Osteoblast (primary cell): ENCODE measurements around the gene KIF1B. TPM values are rescaled to one million over a fixed set of nuclear protein-coding genes. Genes with fewer than 3 reads are reported as not detected.

Experiments
- DNase-seq: peaks from one replicate; pipeline ENCODE4 v3.0.0; 2011; ENCODE audit warnings: low spot score, mixed read lengths; ENCODE audit not compliant: insufficient read length; ENCODE audit errors: missing footprints
- H2AFZ ChIP-seq: 2 replicates; pipeline ENCODE4 v1.6.0; 2011; ENCODE audit warnings: mild to moderate bottlenecking, low read length
- H3K27ac ChIP-seq: 2 replicates; pipeline ENCODE4 v1.5.1; 2011; ENCODE audit warnings: mild to moderate bottlenecking, low read depth, low read length, moderate library complexity
- H3K27me3 ChIP-seq: 2 replicates; pipeline ENCODE4 v1.6.0; 2012; ENCODE audit warnings: mild to moderate bottlenecking, control low read depth, inconsistent platforms, low read length, moderate library complexity; ENCODE audit not compliant: insufficient read depth
- H3K36me3 ChIP-seq: 2 replicates; pipeline ENCODE4 v1.5.1; 2011; ENCODE audit warnings: mild to moderate bottlenecking, low read length, control low read depth, moderate library complexity; ENCODE audit not compliant: insufficient read depth
- H3K4me1 ChIP-seq: 2 replicates; pipeline ENCODE4 v1.5.1; 2011; ENCODE audit warnings: mild to moderate bottlenecking, low read length, control low read depth, moderate library complexity; ENCODE audit not compliant: insufficient read depth
- H3K4me2 ChIP-seq: 2 replicates; pipeline ENCODE4 v1.6.0; 2011; ENCODE audit warnings: mild to moderate bottlenecking, low read length; ENCODE audit not compliant: insufficient read depth
- H3K4me3 ChIP-seq: fragments of 200-600 bp; sonication (generic); 3 replicates; pipeline ENCODE4 v1.5.1; 2012; ENCODE audit warnings: mild to moderate bottlenecking, low read length, inconsistent platforms; ENCODE audit not compliant: insufficient read depth
- H3K79me2 ChIP-seq: 2 replicates; pipeline ENCODE4 v1.6.0; 2012; ENCODE audit warnings: mild to moderate bottlenecking, low read length, control low read depth, inconsistent platforms; ENCODE audit not compliant: insufficient read depth
- H3K9me3 ChIP-seq: 2 replicates; pipeline ENCODE4 v1.5.1; 2011; ENCODE audit warnings: low read depth, low read length, control low read depth
- H4K20me1 ChIP-seq: 2 replicates; pipeline ENCODE4 v1.6.0; 2012; ENCODE audit warnings: mild to moderate bottlenecking, low read length, control low read depth; ENCODE audit not compliant: insufficient read depth
- total RNA-seq: library from RNA; depleted of rRNA; stranded (reverse); fragments of >200 nt; gene quantifications from 2 replicates; pipeline ENCODE4 v1.2.3, GENCODE V29; 2012
- TF ChIP-seq, protein P1 (sequence below): IDR thresholded peaks from 2 replicates; pipeline ENCODE4 v1.5.1; 2011; ENCODE audit warnings: mild to moderate bottlenecking, low read depth, low read length, moderate library complexity; ENCODE audit errors: extremely low read depth

Gene KIF1B
- total RNA-seq, 1 donor = 35.8 TPM

DNA sequence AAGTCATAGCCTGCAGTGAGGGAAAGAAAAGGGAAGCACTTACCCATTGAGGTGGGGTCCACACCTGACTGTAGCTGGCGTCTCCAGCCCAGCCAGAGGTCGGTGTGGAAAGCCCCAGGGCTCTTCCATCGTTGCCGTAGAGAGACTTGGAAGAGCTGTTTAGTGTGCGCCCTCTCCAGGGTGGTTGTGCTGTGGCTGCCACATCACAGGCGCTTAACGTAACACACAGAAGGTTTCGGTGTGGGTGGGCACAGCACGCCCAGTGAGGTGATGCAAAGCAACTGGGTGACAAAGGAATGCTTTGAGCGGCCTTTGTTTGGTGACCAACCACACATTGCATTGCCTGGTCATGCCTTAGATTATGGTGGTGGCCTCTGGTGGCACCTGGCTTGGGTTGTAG, 36.8 kb upstream of the KIF1B start:
- Histone ChIP-seq H3K36me3 (peaks cover 19% of the 10 kb centered on the region), H3K79me2 (no peaks in the 10 kb centered on the region), H3K4me3 (no peak overlapping the region), H3K9me3 (no peaks in the 10 kb centered on the region), H2AFZ (no peak overlapping the region), H3K4me2 (no peak overlapping the region), H4K20me1 (no peaks in the 10 kb centered on the region), H3K27ac (no peak overlapping the region), H3K27me3 (no peaks in the 10 kb centered on the region), H3K4me1 (no peaks in the 10 kb centered on the region)
- no peak for DNase-seq
- TF ChIP-seq, protein P1, sequence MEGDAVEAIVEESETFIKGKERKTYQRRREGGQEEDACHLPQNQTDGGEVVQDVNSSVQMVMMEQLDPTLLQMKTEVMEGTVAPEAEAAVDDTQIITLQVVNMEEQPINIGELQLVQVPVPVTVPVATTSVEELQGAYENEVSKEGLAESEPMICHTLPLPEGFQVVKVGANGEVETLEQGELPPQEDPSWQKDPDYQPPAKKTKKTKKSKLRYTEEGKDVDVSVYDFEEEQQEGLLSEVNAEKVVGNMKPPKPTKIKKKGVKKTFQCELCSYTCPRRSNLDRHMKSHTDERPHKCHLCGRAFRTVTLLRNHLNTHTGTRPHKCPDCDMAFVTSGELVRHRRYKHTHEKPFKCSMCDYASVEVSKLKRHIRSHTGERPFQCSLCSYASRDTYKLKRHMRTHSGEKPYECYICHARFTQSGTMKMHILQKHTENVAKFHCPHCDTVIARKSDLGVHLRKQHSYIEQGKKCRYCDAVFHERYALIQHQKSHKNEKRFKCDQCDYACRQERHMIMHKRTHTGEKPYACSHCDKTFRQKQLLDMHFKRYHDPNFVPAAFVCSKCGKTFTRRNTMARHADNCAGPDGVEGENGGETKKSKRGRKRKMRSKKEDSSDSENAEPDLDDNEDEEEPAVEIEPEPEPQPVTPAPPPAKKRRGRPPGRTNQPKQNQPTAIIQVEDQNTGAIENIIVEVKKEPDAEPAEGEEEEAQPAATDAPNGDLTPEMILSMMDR = no peak

DNA sequence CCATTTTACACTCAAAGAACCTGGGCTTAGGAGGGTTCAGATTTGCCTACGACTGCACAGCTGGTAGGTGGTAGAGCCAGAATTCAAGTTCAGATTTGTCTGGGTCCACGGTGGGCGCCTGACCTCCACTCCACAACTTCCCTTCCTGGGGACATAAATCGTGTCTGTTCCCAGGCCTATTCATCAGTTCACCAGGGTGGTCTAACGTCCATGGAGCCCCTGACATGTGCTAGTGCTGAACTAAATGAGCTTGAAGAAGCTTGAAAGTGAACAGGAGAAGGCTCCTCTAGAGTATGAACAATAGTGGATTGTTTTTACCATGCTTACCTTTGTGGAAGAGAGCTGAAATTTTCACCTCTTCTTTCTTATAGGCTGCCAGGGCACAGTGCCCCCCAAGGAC, 32.5 kb upstream of the KIF1B start:
- H3K36me3 ChIP-seq = peaks cover 22% of the 10 kb centered on the region
- H2AFZ ChIP-seq = no peak overlapping the region
- no peaks in the 10 kb centered on the region for H3K9me3 ChIP-seq
- no peaks in the 10 kb centered on the region for H3K27me3 ChIP-seq
- H3K4me2 ChIP-seq = no peak overlapping the region
- DNase-seq = no peak
- no peak overlapping the region for H3K27ac ChIP-seq
- no peaks in the 10 kb centered on the region for H3K4me1 ChIP-seq
- no peaks in the 10 kb centered on the region for H3K79me2 ChIP-seq
- H4K20me1 ChIP-seq = no peaks in the 10 kb centered on the region
- H3K4me3 ChIP-seq = no peak overlapping the region
- TF ChIP-seq, protein P1 = no peak

DNA sequence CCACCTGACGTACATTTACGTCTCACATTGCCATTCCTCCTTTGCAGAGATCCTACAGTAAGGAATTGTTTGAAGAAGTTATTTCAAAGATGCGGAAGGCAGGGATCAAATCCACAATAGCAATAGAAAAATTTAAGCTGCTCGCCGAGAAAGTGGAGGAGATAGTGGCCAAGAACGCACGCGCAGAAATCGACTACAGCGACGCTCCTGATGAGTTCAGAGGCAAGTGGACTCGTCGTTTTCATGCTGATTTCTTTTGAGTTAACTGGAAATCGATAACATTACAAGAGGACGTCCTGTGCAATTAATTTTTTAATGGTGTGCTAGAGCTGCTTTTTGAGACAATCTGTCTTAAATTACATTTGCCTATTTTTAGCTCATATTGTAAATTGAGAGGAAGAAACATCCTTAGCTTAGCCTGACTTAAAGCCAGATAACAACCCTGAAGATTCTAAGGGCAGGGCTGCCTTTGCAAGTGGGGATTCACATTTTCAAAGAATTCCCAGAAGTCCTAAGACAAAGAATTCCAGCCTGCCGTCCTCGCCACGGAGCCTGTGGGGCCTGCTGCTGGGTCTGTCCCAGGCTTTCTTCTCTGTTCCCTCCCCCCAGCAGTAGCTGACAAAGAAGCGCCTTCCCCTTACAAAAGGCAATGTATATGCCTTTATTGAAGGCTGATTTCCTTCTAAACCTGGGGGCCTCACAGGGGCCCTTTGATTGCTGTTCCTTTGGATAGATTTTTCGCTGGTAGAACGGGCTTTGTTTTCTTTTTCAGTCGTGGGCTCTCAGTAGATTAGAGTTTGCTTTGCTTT, 31.6 kb upstream of the KIF1B start:
- Histone ChIP-seq H3K4me1 (no peaks in the 10 kb centered on the region), H3K27ac (no peak overlapping the region), H3K27me3 (no peaks in the 10 kb centered on the region), H4K20me1 (no peaks in the 10 kb centered on the region), H3K79me2 (no peaks in the 10 kb centered on the region), H3K36me3 (peaks cover 20% of the 10 kb centered on the region), H3K9me3 (no peaks in the 10 kb centered on the region), H3K4me2 (no peak overlapping the region), H2AFZ (no peak overlapping the region), H3K4me3 (no peak overlapping the region)
- TF ChIP-seq, protein P1 = no peak
- no peak for DNase-seq

DNA sequence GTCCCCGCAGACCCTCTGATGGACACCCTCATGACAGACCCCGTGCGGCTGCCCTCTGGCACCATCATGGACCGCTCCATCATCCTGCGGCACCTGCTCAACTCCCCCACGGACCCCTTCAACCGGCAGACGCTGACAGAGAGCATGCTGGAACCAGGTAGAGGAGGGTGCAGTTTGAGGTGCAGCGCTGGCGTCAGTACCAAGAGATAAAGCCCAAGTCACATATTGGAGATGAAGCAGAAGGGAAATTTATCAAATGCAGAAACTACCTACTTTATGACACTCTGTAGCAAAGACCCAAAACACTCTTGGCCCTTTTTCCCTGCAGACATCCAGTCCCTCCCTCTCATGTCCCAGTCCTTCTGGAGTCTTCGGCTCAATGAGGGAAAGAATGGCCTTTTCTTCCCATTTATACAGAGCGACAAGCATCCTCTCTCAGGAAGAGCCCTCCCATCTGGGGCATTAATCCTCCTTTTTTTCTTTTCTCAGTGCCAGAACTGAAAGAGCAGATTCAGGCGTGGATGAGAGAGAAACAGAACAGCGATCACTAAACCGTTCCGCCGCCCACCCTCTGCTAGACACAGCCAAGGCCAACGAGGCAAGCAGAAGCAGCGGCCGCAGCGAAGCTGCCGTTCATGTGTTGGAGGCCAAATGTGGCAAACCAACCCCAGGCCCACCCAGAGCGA, 30.8 kb upstream of the KIF1B start:
- Histone ChIP-seq H3K27ac (no peak overlapping the region), H3K4me3 (no peak overlapping the region), H3K36me3 (peaks cover 20% of the 10 kb centered on the region), H2AFZ (no peak overlapping the region), H3K4me2 (no peak overlapping the region), H3K4me1 (no peaks in the 10 kb centered on the region), H3K9me3 (no peaks in the 10 kb centered on the region), H4K20me1 (no peaks in the 10 kb centered on the region), H3K79me2 (no peaks in the 10 kb centered on the region), H3K27me3 (no peaks in the 10 kb centered on the region)
- TF ChIP-seq, protein P1 = no peak
- DNase-seq = no peak
